Right lobe of liver (tissue), 6 donors: Measurements from ENCODE around the gene ASZ1. TPM values are rescaled to one million over a fixed set of nuclear protein-coding genes. Genes with fewer than 3 reads are reported as not detected.
A peak's percentile ranks its signal among the peaks of the same experiment; 100 is the strongest.

Source experiments
- ATAC-seq, 4 donors: fragments of 200-7000 bp; cut with Tn5 transposase; one replicate each; pipeline ENCODE4 v1.9.1; 2020; ENCODE audit warnings: mild to moderate bottlenecking in 4 of 4, moderate library complexity in 4 of 4
- DNase-seq, 3 donors: peaks; one replicate each; pipeline ENCODE4 v3.0.0-alpha.2; 2020
- H3K27ac ChIP-seq, 3 donors: fragments of 200-600 bp; one replicate each; pipeline ENCODE4 v1.8.0; 2022
- H3K27me3 ChIP-seq, 2 donors: fragments of 200-600 bp; one replicate each; pipeline ENCODE4 v1.8.0; 2022
- H3K36me3 ChIP-seq, 4 donors: fragments of 200-600 bp; sonication (generic) in 1 of 4; one replicate each; pipeline versions ENCODE4 v1.5.1 to v1.8.0; 2017 to 2022; ENCODE audit warnings: control low read depth in 1 of 4
- H3K4me1 ChIP-seq, 4 donors: fragments of 200-600 bp; sonication (generic) in 1 of 4; one replicate each; pipeline versions ENCODE4 v1.5.1 to v1.8.0; 2017 to 2022; ENCODE audit warnings: control low read depth in 1 of 4
- H3K4me3 ChIP-seq, 3 donors: fragments of 200-600 bp; one replicate each; pipeline ENCODE4 v1.8.0; 2022
- H3K9me3 ChIP-seq, 4 donors: fragments of 200-600 bp; sonication (generic) in 1 of 4; one replicate each; pipeline versions ENCODE4 v1.5.1 to v1.8.0; 2017 to 2022; ENCODE audit warnings: control low read depth in 1 of 4
- CTCF ChIP-seq, 4 donors: fragments of 200-600 bp in 3 of 4; fragments of 450-650 bp in 1 of 4; IDR thresholded peaks; one replicate each; pipeline versions ENCODE4 v1.5.1 to v1.8.0; 2016 to 2022; ENCODE audit warnings: antibody characterized with exemption in 4 of 4, mild to moderate bottlenecking in 2 of 4
- POLR2A ChIP-seq: fragments of 450-650 bp; IDR thresholded peaks from one replicate; pipeline ENCODE4 v1.6.1; 2017; ENCODE audit warnings: antibody characterized with exemption, mild to moderate bottlenecking
- WGBS: methylation state at CpG from one replicate; pipeline ENCODE4 v1.1.6; 2018; ENCODE audit warnings: low coverage, low lambda C conversion rate; ENCODE audit not compliant: insufficient coverage; ENCODE audit errors: missing lambda C conversion rate; 5-methylcytosine and 5-hydroxymethylcytosine counted together
- intact Hi-C, 2 donors: fragments of 100-400 bp; cut with DNase I; formaldehyde crosslinking; loops; one replicate each; pipeline versions ENCODE4 v1.11.2 to v1.14.1; 2022
- total RNA-seq, 6 experiments: library from RNA; depleted of rRNA in 2 of 6; stranded (reverse); fragments of >200 nt in 2 of 6; fragmentation: NEBNext Ultra II Directional in 3 of 6; extraction: Animal tissue kit (Norgen Biotek cat#: 25700) in 3 of 6; gene quantifications; one replicate each; pipeline versions ENCODE4 v1.1.0 to v1.2.4, GENCODE V29; 2016 to 2023
- donor health status: DM: no; HTN: yes; CAD: no.
- donor health status: DM: no; HTN: no; CAD: no.
- donor health status: DM: no; HTN: no; CAD: no.
- donor health status: DM: no; HTN: yes; CAD: no.
- donor health status: DM: no; HTN: yes; CAD: no.

Gene ASZ1
- total RNA-seq, 6 experiments from 2014 or later: not detected

- Histone ChIP-seq H3K9me3 (no peaks in the 10 kb centered on the region), H3K4me1 (no peaks in the 10 kb centered on the region), H3K4me3 (no peak overlapping the region), H3K27me3 (no peaks in the 10 kb centered on the region), H3K27ac (no peak overlapping the region), H3K36me3 (no peaks in the 10 kb centered on the region)
- intact Hi-C loops: loop anchor here in 1 of 2 donors (10.0 kb wide), 1 partner anchor 168 kb away; no protein-coding TSS in a partner anchor
- 66% methylated on average over 2 of the region's 2 CpGs for WGBS
- no peak for TF ChIP-seq CTCF (IDR thresholded peaks at IDR 0.05)
- DNase-seq (no peak), ATAC-seq (no peak)
Observed at GRCh38 chr7:117383046-117383445, 44.2 kb downstream of the ASZ1 start.

DNA sequence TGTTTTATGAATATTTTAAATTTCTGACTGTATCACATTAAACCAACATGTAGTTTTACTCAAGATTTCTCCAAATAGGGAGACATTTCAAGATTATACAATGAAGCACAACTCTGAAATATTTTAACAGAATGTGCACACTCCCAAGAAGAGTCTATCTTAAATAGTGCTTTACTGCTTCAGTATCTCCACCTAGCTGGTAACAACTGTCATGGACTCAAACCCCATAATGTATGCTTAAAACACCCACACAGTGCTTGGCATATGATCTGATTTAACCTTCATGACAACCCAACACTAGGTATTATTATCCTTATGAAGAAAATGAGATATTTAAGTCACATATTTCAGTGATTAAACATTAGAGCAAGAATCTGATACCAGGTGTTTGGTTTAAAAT lies 45.9 kb downstream of the ASZ1 start:
- no peak overlapping the region for H3K27ac ChIP-seq
- H3K9me3 ChIP-seq: no peaks in the 10 kb centered on the region
- no peak for DNase-seq
- TF ChIP-seq POLR2A (no peak), CTCF (IDR thresholded peaks at IDR 0.05) (no peak)
- intact Hi-C loops: loop anchor here in 1 of 2 donors (10.0 kb wide), 1 partner anchor 167 kb away; no protein-coding TSS in a partner anchor
- no peak for ATAC-seq
- H3K4me1 ChIP-seq: no peaks in the 10 kb centered on the region
- no peaks in the 10 kb centered on the region for H3K27me3 ChIP-seq
- H3K4me3 ChIP-seq: no peak overlapping the region
- no peaks in the 10 kb centered on the region for H3K36me3 ChIP-seq

- ATAC-seq: no peak
- Histone ChIP-seq H3K36me3 (no peaks in the 10 kb centered on the region), H3K9me3 (no peaks in the 10 kb centered on the region), H3K4me3 (no peak overlapping the region), H3K27me3 (no peaks in the 10 kb centered on the region), H3K4me1 (no peaks in the 10 kb centered on the region), H3K27ac (no peak overlapping the region)
- intact Hi-C loops: no loop called here
- WGBS: 43% methylated on average over 2 of the region's 2 CpGs
- DNase-seq: no peak
- TF ChIP-seq POLR2A: no peak
- TF ChIP-seq CTCF (IDR thresholded peaks at IDR 0.05): peak in 1 of 4 donors; percentile 8
Observed at GRCh38 chr7:117375380-117375779, 51.9 kb downstream of the ASZ1 start.

- no CpG with 5 or more reads among the region's 1 CpG for WGBS
- Histone ChIP-seq H3K27ac (no peak overlapping the region), H3K4me1 (no peaks in the 10 kb centered on the region), H3K9me3 (no peaks in the 10 kb centered on the region), H3K36me3 (no peaks in the 10 kb centered on the region), H3K4me3 (no peak overlapping the region), H3K27me3 (no peaks in the 10 kb centered on the region)
- intact Hi-C loops: no loop called here
- DNase-seq: no peak
- TF ChIP-seq CTCF (IDR thresholded peaks at IDR 0.05) (no peak), POLR2A (no peak)
- ATAC-seq: no peak
Observed at GRCh38 chr7:117372073-117372472, 55.2 kb downstream of the ASZ1 start.

- intact Hi-C loops: no loop called here
- no peak for TF ChIP-seq CTCF (IDR thresholded peaks at IDR 0.05)
- no peak for TF ChIP-seq POLR2A
- ATAC-seq: no peak
Observed at GRCh38 chr7:117364339-117365080, 62.8 kb downstream of the ASZ1 start.

More at GRCh38 chr7:117364339-117365080, 62.8 kb downstream of the ASZ1 start:
- Histone ChIP-seq H3K36me3 (no peaks in the 10 kb centered on the region), H3K27ac (no peak overlapping the region), H3K4me3 (no peak overlapping the region), H3K9me3 (no peaks in the 10 kb centered on the region), H3K27me3 (no peaks in the 10 kb centered on the region), H3K4me1 (no peaks in the 10 kb centered on the region)
- DNase-seq: no peak
